Adrenal gland (tissue), 12 donors: Measurements from ENCODE around the gene HACD1. TPM values are rescaled to one million over a fixed set of nuclear protein-coding genes. Genes with fewer than 3 reads are reported as not detected.
"Not testable (repeated sequence)": the region's sequence is repeated elsewhere in the genome, so short reads cannot be mapped to it uniquely, and the experiment has no call there.

Experiments
- DNase-seq, 7 donors: peaks; one replicate each; pipeline ENCODE4 v3.0.0-alpha.2; 2019 to 2020
- H3K27ac ChIP-seq, 5 donors: fragments of 200-600 bp; sonication (generic) in 4 of 5; 1 replicate in 3 of 5; 2 replicates in 2 of 5; pipeline versions ENCODE4 v1.5.1 to v1.8.0; 2016 to 2020; ENCODE audit warnings: mild to moderate bottlenecking in 1 of 5
- H3K27me3 ChIP-seq: fragments of 200-600 bp; 2 replicates; pipeline ENCODE4 v1.8.0; 2021
- H3K36me3 ChIP-seq, 2 donors: fragments of 200-600 bp; replicated peaks in 1 of 2; 1 replicate in 1 of 2; 2 replicates in 1 of 2; pipeline versions ENCODE4 v1.5.1 to v1.8.0; 2018 to 2022
- H3K4me1 ChIP-seq, 2 donors: fragments of 200-600 bp; replicated peaks in 1 of 2; 1 replicate in 1 of 2; 2 replicates in 1 of 2; pipeline versions ENCODE4 v1.5.1 to v1.8.0; 2018 to 2021
- H3K4me3 ChIP-seq, 4 donors: fragments of 200-600 bp; sonication (generic) in 3 of 4; one replicate each; pipeline ENCODE4 v1.5.1; 2016 to 2018
- H3K9me3 ChIP-seq, 3 donors: fragments of 200-600 bp; sonication (generic) in 1 of 3; replicated peaks in 1 of 3; 1 replicate in 2 of 3; 2 replicates in 1 of 3; pipeline versions ENCODE4 v1.5.1 to v1.8.0; 2016 to 2021
- CTCF ChIP-seq, 6 experiments: fragments of 450-650 bp in 4 of 6; fragments of 200-600 bp in 2 of 6; sonication (generic) in 1 of 6; IDR thresholded peaks; 1 replicate in 5 of 6; 2 replicates in 1 of 6; pipeline versions ENCODE4 v1.5.1 to v1.8.0; 2016 to 2021; ENCODE audit warnings: antibody characterized with exemption in 6 of 6, mild to moderate bottlenecking in 2 of 6, moderate library complexity in 1 of 6
- POLR2A ChIP-seq, 2 donors: fragments of 450-650 bp; IDR thresholded peaks; one replicate each; pipeline ENCODE4 v1.6.1; 2017; ENCODE audit warnings: antibody characterized with exemption in 2 of 2, mild to moderate bottlenecking in 2 of 2, moderate library complexity in 1 of 2
- WGBS, 4 donors: extraction: QIAGEN DNeasy Blood & Tissue Kit in 2 of 4; methylation state at CpG; one replicate each; pipeline versions ENCODE4 v1.1.5 to v1.1.7; 2013 to 2017; 5-methylcytosine and 5-hydroxymethylcytosine counted together
- intact Hi-C, 2 donors: fragments of 100-400 bp; cut with DNase I; formaldehyde crosslinking; loops; one replicate each; pipeline versions ENCODE4 v1.14.1 to v1.15.0; 2022 to 2023
- polyA plus RNA-seq, 3 donors: library from polyadenylated mRNA; stranded (reverse); fragments of 200-250 nt in 2 of 3; fragments of 350-450 nt in 1 of 3; fragmentation: Illumina TruSeq in 1 of 3; extraction: RNeasy Lipid Tissue Mini Kit (QIAGEN cat#74804) in 1 of 3; gene quantifications; one replicate each; pipeline ENCODE4 v1.2.3, GENCODE V29; 2013 to 2014
- total RNA-seq, 9 donors: library from RNA; depleted of rRNA in 4 of 9; stranded (reverse); fragments of >200 nt in 4 of 9; fragments of 120-200 nt in 1 of 9; fragmentation: NEBNext Ultra II Directional in 1 of 9; extraction: Animal tissue kit (Norgen Biotek cat#: 25700) in 1 of 9; gene quantifications; one replicate each; pipeline versions ENCODE4 v1.1.0 to v1.2.4, GENCODE V29; 2013 to 2023
- donor health status: healthy with polysubstance abuse.
- donor health status: Bipolar disorder and iron deficiency.
- donor health status: DM: yes; HTN: yes; CAD: no.
- donor health status: DM: no; HTN: no; CAD: no.
- donor health status: DM: no; HTN: no; CAD: no.
- donor health status: DM: yes; HTN: yes; CAD: no.

The HACD1 gene
- total and polyA plus RNA-seq, 12 donors: 1.4 to 23.1 (median 17.6) TPM

- 75 to 92% (median 86%) methylated on average over 1 of the region's 1 CpG for WGBS, 4 donors
- no peak overlapping the region for H3K27ac ChIP-seq
- no peaks in the 10 kb centered on the region for H3K9me3 ChIP-seq
- no peaks in the 10 kb centered on the region for H3K27me3 ChIP-seq
- DNase-seq: no peak
- no peak overlapping the region for H3K4me3 ChIP-seq
- no peak for TF ChIP-seq POLR2A (IDR thresholded peaks at IDR 0.05)
- no peak for TF ChIP-seq CTCF (IDR thresholded peaks at IDR 0.05)
- H3K36me3 ChIP-seq: no peaks in the 10 kb centered on the region
- no peaks in the 10 kb centered on the region for H3K4me1 ChIP-seq
- intact Hi-C loops: no loop called here
These were observed 16.2 kb upstream of the HACD1 start for GRCh38 chr10:17633353-17633752.

- intact Hi-C loops, DNase-seq, H3K9me3 ChIP-seq, H3K4me1 ChIP-seq, H3K27me3 ChIP-seq, H3K27ac ChIP-seq, H3K36me3 ChIP-seq, H3K4me3 ChIP-seq: not testable (repeated sequence)
- 83 to 91% (median 88%) methylated on average over 8 of the region's 8 CpGs for WGBS, 4 donors
These were observed 15.4 kb upstream of the HACD1 start for GRCh38 chr10:17632590-17632989.

GRCh38 chr10:17626656-17627055 lies 9.5 kb upstream of the HACD1 start:
- DNase-seq: no peak
- no peak overlapping the region for H3K4me3 ChIP-seq
- no peaks in the 10 kb centered on the region for H3K36me3 ChIP-seq
- TF ChIP-seq CTCF (IDR thresholded peaks at IDR 0.05): no peak
- no peak for TF ChIP-seq POLR2A (IDR thresholded peaks at IDR 0.05)
- intact Hi-C loops: no loop called here
- WGBS, 4 donors: 35 to 67% (median 51%) methylated on average over 1 of the region's 1 CpG
- no peak overlapping the region for H3K27ac ChIP-seq
- H3K9me3 ChIP-seq: no peaks in the 10 kb centered on the region
- no peaks in the 10 kb centered on the region for H3K4me1 ChIP-seq
- no peaks in the 10 kb centered on the region for H3K27me3 ChIP-seq

GRCh38 chr10:17624996-17625395 lies 7.8 kb upstream of the HACD1 start:
- Histone ChIP-seq H3K36me3 (no peaks in the 10 kb centered on the region), H3K27me3 (no peaks in the 10 kb centered on the region), H3K4me1 (no peaks in the 10 kb centered on the region), H3K27ac (no peak overlapping the region), H3K9me3 (no peaks in the 10 kb centered on the region), H3K4me3 (no peak overlapping the region)
- TF ChIP-seq CTCF (IDR thresholded peaks at IDR 0.05) (no peak), POLR2A (IDR thresholded peaks at IDR 0.05) (no peak)
- WGBS, 4 donors: 47 to 57% (median 56%) methylated on average over 3 of the region's 3 CpGs
- intact Hi-C loops: no loop called here
- no peak for DNase-seq

- DNase-seq: no peak
- no peaks in the 10 kb centered on the region for H3K9me3 ChIP-seq
- H3K4me3 ChIP-seq: no peak overlapping the region
- intact Hi-C loops: no loop called here
- TF ChIP-seq POLR2A (IDR thresholded peaks at IDR 0.05) (no peak), CTCF (IDR thresholded peaks at IDR 0.05) (no peak)
- H3K27ac ChIP-seq: no peak overlapping the region
- H3K36me3 ChIP-seq: no peaks in the 10 kb centered on the region
- H3K4me1 ChIP-seq: peaks cover 0 to 6% of the 10 kb centered on the region in 2 donors
- no peaks in the 10 kb centered on the region for H3K27me3 ChIP-seq
- 71 to 76% (median 74%) methylated on average over 8 of the region's 8 CpGs for WGBS, 4 donors
These were observed 4.9 kb upstream of the HACD1 start for GRCh38 chr10:17622061-17622460.
